ENCODE measurements around the gene KRTAP5-6.
"Not testable (repeated sequence)": the region's sequence is repeated elsewhere in the genome, so short reads cannot be mapped to it uniquely, and the experiment has no call there.

KRTAP5-6 gene

GRCh38 chr11:1661454-1662269 lies 35.3 kb upstream of the KRTAP5-6 start:
- DNase-seq, result not testable (repeated sequence)

GRCh38 chr11:1662699-1663283 lies 34.2 kb upstream of the KRTAP5-6 start:
- DNase-seq, result not testable (repeated sequence)

- DNase-seq, result no peak
These were observed 31.7 kb upstream of the KRTAP5-6 start for GRCh38 chr11:1665313-1665712.

GRCh38 chr11:1667121-1667850 lies 29.7 kb upstream of the KRTAP5-6 start:
- DNase-seq, result no peak

GRCh38 chr11:1667906-1668305 lies 29.1 kb upstream of the KRTAP5-6 start:
- no peak for DNase-seq

- no peak for DNase-seq
These were observed 28.0 kb upstream of the KRTAP5-6 start for GRCh38 chr11:1668911-1669473.

GRCh38 chr11:1669546-1670218 lies 27.3 kb upstream of the KRTAP5-6 start:
- no peak for DNase-seq

GRCh38 chr11:1670457-1670856 lies 26.5 kb upstream of the KRTAP5-6 start:
- DNase-seq, result not testable (repeated sequence)

GRCh38 chr11:1670905-1671371 lies 26.1 kb upstream of the KRTAP5-6 start:
- DNase-seq, result no peak

- no peak for DNase-seq
These were observed 25.3 kb upstream of the KRTAP5-6 start for GRCh38 chr11:1671658-1672057.

GRCh38 chr11:1672613-1673350 lies 24.2 kb upstream of the KRTAP5-6 start:
- no peak for DNase-seq

GRCh38 chr11:1673446-1674172 lies 23.4 kb upstream of the KRTAP5-6 start:
- DNase-seq, result no peak

- DNase-seq, result no peak
These were observed 22.5 kb upstream of the KRTAP5-6 start for GRCh38 chr11:1674173-1675131.

- DNase-seq, result no peak
These were observed 21.3 kb upstream of the KRTAP5-6 start for GRCh38 chr11:1675536-1676228.

GRCh38 chr11:1676229-1676740 lies 20.7 kb upstream of the KRTAP5-6 start:
- no peak for DNase-seq

- peak; percentile 35 for DNase-seq
These were observed 17.1 kb upstream of the KRTAP5-6 start for GRCh38 chr11:1679881-1680280.

GRCh38 chr11:1682225-1682905 lies 14.6 kb upstream of the KRTAP5-6 start:
- DNase-seq, result peak; percentile 8

- not testable (repeated sequence) for DNase-seq
These were observed 13.8 kb upstream of the KRTAP5-6 start for GRCh38 chr11:1683216-1683615.
